B cell (primary cell): Measurements from ENCODE around the gene TRIM2. TPM values are rescaled to one million over a fixed set of nuclear protein-coding genes. Genes with fewer than 3 reads are reported as not detected.

Experiments
- ATAC-seq: fragments of 200-7000 bp; cut with Tn5 transposase; one replicate; pipeline ENCODE4 v1.10.0; 2021; ENCODE audit warnings: low read depth, mild to moderate bottlenecking, moderate number of reproducible peaks, moderate library complexity
- CTCF ChIA-PET: fragments of 350-600 bp; sonication (Branson Sonifier 250); formaldehyde crosslinking; loops from one replicate; lab custom pipeline; 2021; ENCODE audit warnings: antibody characterized with exemption, inconsistent platforms; lab: Charles Lee
- POLR2A ChIA-PET: fragments of 350-600 bp; sonication (Branson Sonifier 250); formaldehyde crosslinking; loops from one replicate; lab custom pipeline; 2021; ENCODE audit warnings: antibody characterized with exemption; lab: Charles Lee
- DNase-seq: peaks from one replicate; pipeline ENCODE4 v3.0.0; 2013
- H2AFZ ChIP-seq: 2 replicates; pipeline ENCODE4 v1.6.1; 2012; ENCODE audit warnings: mild to moderate bottlenecking, low read depth, low read length; ENCODE audit not compliant: insufficient read depth, poor library complexity, severe bottlenecking
- H3K27ac ChIP-seq, 2 donors: 1 replicate in 1 of 2; 2 replicates in 1 of 2; pipeline ENCODE4 v1.5.1; 2012 to 2013; ENCODE audit warnings: low read length in 2 of 2, mild to moderate bottlenecking in 2 of 2, moderate library complexity in 1 of 2
- H3K27me3 ChIP-seq, 4 experiments: fragments of 200-600 bp in 1 of 4; sonication (generic) in 1 of 4; replicated peaks in 1 of 4; 1 replicate in 2 of 4; 2 replicates in 2 of 4; pipeline versions ENCODE4 v1.6.1 to v1.7.0; 2013 to 2016; ENCODE audit warnings: low read length in 3 of 4, mild to moderate bottlenecking in 2 of 4, mixed read lengths in 1 of 4, moderate library complexity in 1 of 4; ENCODE audit not compliant: insufficient read depth in 4 of 4, control insufficient read depth in 3 of 4; ENCODE audit errors: control extremely low read depth in 1 of 4
- H3K36me3 ChIP-seq, 2 experiments: replicated peaks in 1 of 2; 1 replicate in 1 of 2; 2 replicates in 1 of 2; pipeline versions ENCODE4 v1.6.1 to v1.7.1; 2013; ENCODE audit warnings: low read length in 1 of 2; ENCODE audit not compliant: insufficient read depth in 2 of 2, control insufficient read depth in 1 of 2; ENCODE audit errors: control extremely low read depth in 1 of 2, extremely low read depth in 1 of 2
- H3K4me1 ChIP-seq, 2 donors: fragments of 200-600 bp in 1 of 2; sonication (generic) in 1 of 2; 1 replicate in 1 of 2; 2 replicates in 1 of 2; pipeline versions ENCODE4 v1.5.1 to v1.6.1; 2013 to 2017; ENCODE audit warnings: low read length in 2 of 2; ENCODE audit not compliant: control insufficient read depth in 2 of 2, insufficient read depth in 2 of 2
- H3K4me2 ChIP-seq: replicated peaks from 2 replicates; pipeline ENCODE3; 2012; ENCODE audit warnings: mild to moderate bottlenecking, low read depth, low read length; ENCODE audit not compliant: poor library complexity, severe bottlenecking
- H3K4me3 ChIP-seq, 5 experiments: fragments of 200-600 bp in 1 of 5; sonication (generic) in 1 of 5; 1 replicate in 3 of 5; 2 replicates in 2 of 5; pipeline versions ENCODE4 v1.5.1 to v1.7.0; 2011 to 2016; ENCODE audit warnings: low read length in 4 of 5, mild to moderate bottlenecking in 4 of 5, low read depth in 2 of 5, control low read depth in 1 of 5, moderate library complexity in 1 of 5; ENCODE audit not compliant: insufficient read depth in 1 of 5; ENCODE audit errors: control extremely low read depth in 1 of 5, extremely low read depth in 1 of 5
- H3K79me2 ChIP-seq: fragments of 200-600 bp; sonication (generic); one replicate; pipeline ENCODE4 v1.6.0; 2016; ENCODE audit warnings: low read length; ENCODE audit not compliant: control insufficient read depth, insufficient read depth
- H3K9ac ChIP-seq: fragments of 200-600 bp; sonication (generic); 2 replicates; pipeline ENCODE4 v1.6.1; 2017; ENCODE audit warnings: mild to moderate bottlenecking, low read length, moderate library complexity
- H3K9me3 ChIP-seq, 3 donors: one replicate each; pipeline versions ENCODE4 v1.6.1 to v1.7.1; 2013; ENCODE audit warnings: low read length in 2 of 3; ENCODE audit not compliant: control insufficient read depth in 2 of 3, insufficient read depth in 1 of 3; ENCODE audit errors: control extremely low read depth in 1 of 3
- H4K20me1 ChIP-seq: 2 replicates; pipeline ENCODE4 v1.6.0; 2012; ENCODE audit warnings: mild to moderate bottlenecking, low read length; ENCODE audit not compliant: insufficient read depth, control insufficient read depth, poor library complexity, severe bottlenecking
- H3K27ac Mint-ChIP-seq: one replicate; pipeline ENCODE4 v1.8.0; 2021; ENCODE audit warnings: mixed read lengths
- H3K27me3 Mint-ChIP-seq: one replicate; pipeline ENCODE4 v1.8.0; 2021; ENCODE audit warnings: mixed read lengths
- H3K4me1 Mint-ChIP-seq: one replicate; pipeline ENCODE4 v1.8.0; 2021; ENCODE audit warnings: mixed read lengths
- H3K4me3 Mint-ChIP-seq: one replicate; pipeline ENCODE4 v1.8.0; 2021; ENCODE audit warnings: mixed read lengths
- H3K9me3 Mint-ChIP-seq: one replicate; pipeline ENCODE4 v1.8.0; 2022; ENCODE audit warnings: mixed read lengths; ENCODE audit not compliant: insufficient read depth
- CTCF ChIP-seq: fragments of 200-600 bp; IDR thresholded peaks from one replicate; pipeline ENCODE4 v1.8.0; 2022; ENCODE audit warnings: antibody characterized with exemption, mild to moderate bottlenecking
- EZH2 ChIP-seq: IDR thresholded peaks from 2 replicates; pipeline ENCODE4 v1.6.1; 2012; ENCODE audit warnings: borderline replicate concordance, low read depth, mild to moderate bottlenecking, moderate library complexity, low read length; ENCODE audit not compliant: insufficient read depth, poor library complexity, severe bottlenecking
- WGBS: methylation state at CpG from one replicate; pipeline ENCODE4 v1.1.5; 2013; ENCODE audit warnings: missing lambda C conversion rate; ENCODE audit not compliant: insufficient coverage; 5-methylcytosine and 5-hydroxymethylcytosine counted together
- intact Hi-C: fragments of 100-400 bp; cut with micrococcal nuclease; formaldehyde crosslinking; loops from one replicate; pipeline ENCODE4 v1.10.0; 2022
- polyA plus RNA-seq: library from polyadenylated mRNA; depleted of rRNA; stranded (reverse); fragments of >200 nt; gene quantifications from 2 replicates; pipeline ENCODE4 v1.2.3, GENCODE V29; 2012
- total RNA-seq, 2 donors: library from RNA; stranded (reverse); fragments of 120-200 nt in 1 of 2; gene quantifications; 1 replicate in 1 of 2; 2 replicates in 1 of 2; pipeline versions ENCODE4 v1.2.3 to v1.2.4, GENCODE V29; 2013 to 2022

TRIM2 gene
- total and polyA plus RNA-seq, 2 donors (not counting 1 experiment from before 2014, with no cell fraction given): 1.2 to 6.4 TPM

GRCh38 chr4:153383131-153383530 is 178.9 kb downstream of the TRIM2 start:
- ATAC-seq: no peak
- H3K9me3 ChIP-seq: no peaks in the 10 kb centered on the region
- intact Hi-C loops: no loop called here
- H3K4me3 ChIP-seq: no peak overlapping the region
- H2AFZ ChIP-seq: no peak overlapping the region
- no peaks in the 10 kb centered on the region for H3K36me3 ChIP-seq
- TF ChIP-seq EZH2: no peak
- TF ChIP-seq CTCF: no peak
- peaks cover 7 to 9% of the 10 kb centered on the region in 2 donors for H3K4me1 ChIP-seq
- H3K27ac Mint-ChIP-seq: no peak overlapping the region
- ChIA-PET CTCF (no interaction called here), POLR2A (no interaction called here)
- H4K20me1 ChIP-seq: no peaks in the 10 kb centered on the region
- no peaks in the 10 kb centered on the region for H3K79me2 ChIP-seq
- no peaks in the 10 kb centered on the region for H3K27me3 ChIP-seq
- no peaks in the 10 kb centered on the region for H3K9me3 Mint-ChIP-seq
- no peak for DNase-seq
- WGBS: 100% methylated on average over 3 of the region's 4 CpGs
- H3K27ac ChIP-seq: no peak overlapping the region
- no peak overlapping the region for H3K4me2 ChIP-seq
- no peaks in the 10 kb centered on the region for H3K27me3 Mint-ChIP-seq
- H3K4me1 Mint-ChIP-seq: peaks cover 12% of the 10 kb centered on the region
- no peak overlapping the region for H3K9ac ChIP-seq
- H3K4me3 Mint-ChIP-seq: no peak overlapping the region

GRCh38 chr4:153384160-153384559 is 179.9 kb downstream of the TRIM2 start:
- H3K4me3 Mint-ChIP-seq: no peak overlapping the region
- intact Hi-C loops: no loop called here
- ATAC-seq (no peak), DNase-seq (no peak)
- H3K36me3 ChIP-seq: no peaks in the 10 kb centered on the region
- H3K4me1 Mint-ChIP-seq: peaks cover 5% of the 10 kb centered on the region
- TF ChIP-seq CTCF (no peak), EZH2 (no peak)
- POLR2A ChIA-PET: no interaction called here
- H3K27me3 Mint-ChIP-seq: no peaks in the 10 kb centered on the region
- no peak overlapping the region for H3K4me3 ChIP-seq
- no peak overlapping the region for H2AFZ ChIP-seq
- WGBS: no CpG with 5 or more reads among the region's 1 CpG
- no peak overlapping the region for H3K4me2 ChIP-seq
- no peaks in the 10 kb centered on the region for H3K27me3 ChIP-seq
- H3K9me3 Mint-ChIP-seq: no peaks in the 10 kb centered on the region
- H3K9me3 ChIP-seq: no peaks in the 10 kb centered on the region
- H3K79me2 ChIP-seq: no peaks in the 10 kb centered on the region
- CTCF ChIA-PET: interaction anchor here (1.1 kb wide), 1 partner anchor 15 kb away, joined by 3 read pairs; no protein-coding TSS in a partner anchor
- H3K9ac ChIP-seq: no peak overlapping the region
- no peak overlapping the region for H3K27ac ChIP-seq
- H3K27ac Mint-ChIP-seq: no peak overlapping the region
- no peaks in the 10 kb centered on the region for H4K20me1 ChIP-seq
- peaks cover 2 to 4% of the 10 kb centered on the region in 2 donors for H3K4me1 ChIP-seq
